Tibial nerve (tissue), 4 donors: Measurements from ENCODE around the gene ANXA1. TPM values are rescaled to one million over a fixed set of nuclear protein-coding genes. Genes with fewer than 3 reads are reported as not detected.
A peak's percentile ranks its signal among the peaks of the same experiment; 100 is the strongest.

ENCODE experiments used
- DNase-seq, 2 donors: peaks; one replicate each; pipeline ENCODE4 v3.0.0-alpha.2; 2019; ENCODE audit warnings: low spot score in 2 of 2
- H3K27ac ChIP-seq, 4 donors: fragments of 200-600 bp; sonication (generic) in 3 of 4; one replicate each; pipeline ENCODE4 v1.5.1; 2017 to 2019; ENCODE audit warnings: mild to moderate bottlenecking in 1 of 4
- H3K27me3 ChIP-seq, 2 donors: fragments of 200-600 bp; sonication (generic) in 1 of 2; one replicate each; pipeline versions ENCODE4 v1.5.1 to v1.6.0; 2017 to 2019
- H3K36me3 ChIP-seq, 3 donors: fragments of 200-600 bp; sonication (generic); one replicate each; pipeline ENCODE4 v1.5.1; 2018 to 2019
- H3K4me1 ChIP-seq, 4 donors: fragments of 200-600 bp; sonication (generic) in 3 of 4; one replicate each; pipeline ENCODE4 v1.5.1; 2017 to 2019
- H3K4me3 ChIP-seq, 4 donors: fragments of 200-600 bp; sonication (generic) in 3 of 4; one replicate each; pipeline ENCODE4 v1.5.1; 2017 to 2019; ENCODE audit warnings: mild to moderate bottlenecking in 1 of 4, moderate library complexity in 1 of 4
- H3K9me3 ChIP-seq, 4 donors: fragments of 200-600 bp; sonication (generic) in 3 of 4; one replicate each; pipeline ENCODE4 v1.5.1; 2017 to 2019
- EP300 ChIP-seq, 2 donors: sonication (generic); formaldehyde crosslinking; IDR thresholded peaks; one replicate each; pipeline ENCODE4 v1.6.1; 2017; ENCODE audit warnings: antibody characterized with exemption in 2 of 2, mild to moderate bottlenecking in 1 of 2
- POLR2A ChIP-seq, 2 donors: fragments of 450-650 bp; IDR thresholded peaks; one replicate each; pipeline ENCODE4 v1.6.1; 2017; ENCODE audit warnings: antibody characterized with exemption in 2 of 2, mild to moderate bottlenecking in 2 of 2, moderate library complexity in 2 of 2
- WGBS, 2 donors: methylation state at CpG; one replicate each; pipeline ENCODE4 v1.1.5; 2018; 5-methylcytosine and 5-hydroxymethylcytosine counted together
- total RNA-seq, 4 donors: library from RNA; depleted of rRNA; stranded (reverse); fragments of >200 nt; gene quantifications; one replicate each; pipeline ENCODE4 v1.1.0, GENCODE V29; 2016
- TF ChIP-seq, protein P1 (sequence below), 5 experiments: fragments of 200-600 bp in 3 of 5; fragments of 450-650 bp in 2 of 5; sonication (generic) in 3 of 5; IDR thresholded peaks; one replicate each; pipeline ENCODE4 v1.5.1; 2016 to 2019; ENCODE audit warnings: antibody characterized with exemption in 5 of 5, mild to moderate bottlenecking in 3 of 5, moderate library complexity in 2 of 5

The ANXA1 gene
- total RNA-seq, 4 donors from 2014 or later = 265 to 504 (median 306) TPM

DNA sequence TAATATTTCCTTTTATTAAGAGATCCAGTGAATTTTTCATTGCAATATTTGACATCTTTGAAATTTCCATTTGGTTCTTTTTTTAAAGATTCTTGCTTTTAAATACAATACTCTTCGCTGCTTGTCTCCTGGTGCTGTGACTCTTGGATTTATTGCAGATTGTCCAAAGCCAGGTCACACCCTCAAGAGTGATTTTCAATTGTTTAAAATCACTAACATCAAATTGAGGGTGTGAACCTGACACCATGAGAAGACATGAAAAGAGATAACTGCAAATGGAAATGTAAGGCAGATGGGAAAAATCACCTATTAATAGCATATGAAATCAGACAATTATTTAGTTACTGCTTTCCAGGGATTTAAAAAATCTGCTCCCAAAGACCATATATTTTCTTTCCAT, 42.6 kb downstream of the ANXA1 start:
- Histone ChIP-seq H3K9me3 (peaks cover 0 to 6% (median under 1%) of the 10 kb centered on the region in 4 donors), H3K27ac (no peak overlapping the region), H3K36me3 (no peaks in the 10 kb centered on the region), H3K4me1 (no peaks in the 10 kb centered on the region), H3K4me3 (no peak overlapping the region), H3K27me3 (no peaks in the 10 kb centered on the region)
- DNase-seq = no peak
- TF ChIP-seq POLR2A (IDR thresholded peaks at IDR 0.05) = no peak
- WGBS, 2 donors = 88 to 89% methylated on average over 1 of the region's 1 CpG

- Histone ChIP-seq H3K36me3 (no peaks in the 10 kb centered on the region), H3K4me1 (no peaks in the 10 kb centered on the region), H3K27ac (no peak overlapping the region), H3K27me3 (no peaks in the 10 kb centered on the region), H3K4me3 (no peak overlapping the region), H3K9me3 (no peaks in the 10 kb centered on the region)
- WGBS, 2 donors = 66 to 69% methylated on average over 2 of the region's 2 CpGs
- no peak for DNase-seq
- no peak for TF ChIP-seq EP300 (IDR thresholded peaks at IDR 0.05)
- no peak for TF ChIP-seq POLR2A (IDR thresholded peaks at IDR 0.05)
- TF ChIP-seq, protein P1, sequence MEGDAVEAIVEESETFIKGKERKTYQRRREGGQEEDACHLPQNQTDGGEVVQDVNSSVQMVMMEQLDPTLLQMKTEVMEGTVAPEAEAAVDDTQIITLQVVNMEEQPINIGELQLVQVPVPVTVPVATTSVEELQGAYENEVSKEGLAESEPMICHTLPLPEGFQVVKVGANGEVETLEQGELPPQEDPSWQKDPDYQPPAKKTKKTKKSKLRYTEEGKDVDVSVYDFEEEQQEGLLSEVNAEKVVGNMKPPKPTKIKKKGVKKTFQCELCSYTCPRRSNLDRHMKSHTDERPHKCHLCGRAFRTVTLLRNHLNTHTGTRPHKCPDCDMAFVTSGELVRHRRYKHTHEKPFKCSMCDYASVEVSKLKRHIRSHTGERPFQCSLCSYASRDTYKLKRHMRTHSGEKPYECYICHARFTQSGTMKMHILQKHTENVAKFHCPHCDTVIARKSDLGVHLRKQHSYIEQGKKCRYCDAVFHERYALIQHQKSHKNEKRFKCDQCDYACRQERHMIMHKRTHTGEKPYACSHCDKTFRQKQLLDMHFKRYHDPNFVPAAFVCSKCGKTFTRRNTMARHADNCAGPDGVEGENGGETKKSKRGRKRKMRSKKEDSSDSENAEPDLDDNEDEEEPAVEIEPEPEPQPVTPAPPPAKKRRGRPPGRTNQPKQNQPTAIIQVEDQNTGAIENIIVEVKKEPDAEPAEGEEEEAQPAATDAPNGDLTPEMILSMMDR (IDR thresholded peaks at IDR 0.05) = no peak
These were observed 47.8 kb downstream of the ANXA1 start for GRCh38 chr9:73199448-73199847.

GRCh38 chr9:73199886-73200285, 48.2 kb downstream of the ANXA1 start:
- WGBS, 2 donors = 61 to 67% methylated on average over 10 of the region's 10 CpGs
- Histone ChIP-seq H3K9me3 (no peaks in the 10 kb centered on the region), H3K4me3 (no peak overlapping the region), H3K27me3 (no peaks in the 10 kb centered on the region), H3K4me1 (no peaks in the 10 kb centered on the region), H3K36me3 (no peaks in the 10 kb centered on the region), H3K27ac (no peak overlapping the region)
- DNase-seq = no peak
- no peak for TF ChIP-seq POLR2A (IDR thresholded peaks at IDR 0.05)
- TF ChIP-seq, protein P1 (IDR thresholded peaks at IDR 0.05) = no peak
- TF ChIP-seq EP300 (IDR thresholded peaks at IDR 0.05) = no peak

GRCh38 chr9:73200694-73201452, 49.2 kb downstream of the ANXA1 start:
- no peak for DNase-seq
- no peak overlapping the region for H3K4me3 ChIP-seq
- no peaks in the 10 kb centered on the region for H3K36me3 ChIP-seq
- H3K4me1 ChIP-seq = no peaks in the 10 kb centered on the region
- TF ChIP-seq POLR2A (IDR thresholded peaks at IDR 0.05) = no peak
- no peak for TF ChIP-seq EP300 (IDR thresholded peaks at IDR 0.05)
- TF ChIP-seq, protein P1 (IDR thresholded peaks at IDR 0.05) = peak; percentile 1 to 54 (median 41)
- no peaks in the 10 kb centered on the region for H3K27me3 ChIP-seq
- H3K27ac ChIP-seq = no peak overlapping the region
- H3K9me3 ChIP-seq = no peaks in the 10 kb centered on the region
- WGBS, 2 donors = 38 to 44% methylated on average over 9 of the region's 9 CpGs

GRCh38 chr9:73202980-73203379, 51.3 kb downstream of the ANXA1 start:
- Histone ChIP-seq H3K27me3 (no peaks in the 10 kb centered on the region), H3K4me3 (no peak overlapping the region), H3K4me1 (no peaks in the 10 kb centered on the region), H3K36me3 (no peaks in the 10 kb centered on the region), H3K9me3 (no peaks in the 10 kb centered on the region), H3K27ac (no peak overlapping the region)
- WGBS, 2 donors = 0 to 5% methylated on average over 1 of the region's 1 CpG
- DNase-seq = no peak
- TF ChIP-seq POLR2A (IDR thresholded peaks at IDR 0.05) (no peak), EP300 (IDR thresholded peaks at IDR 0.05) (no peak)
- TF ChIP-seq, protein P1 (IDR thresholded peaks at IDR 0.05) = no peak
